Measurements from ENCODE around the gene HIKESHI. TPM values are rescaled to one million over a fixed set of nuclear protein-coding genes. Genes with fewer than 3 reads are reported as not detected.

The HIKESHI gene
- total RNA-seq, 1 donor from 2014 or later = 48.1 TPM

- TF ChIP-seq CTCF (IDR thresholded peaks at IDR 0.05; ENCODE audit: borderline replicate concordance) = no peak
- no peaks in the 10 kb centered on the region for H3K36me3 ChIP-seq
- no peaks in the 10 kb centered on the region for H3K9me3 ChIP-seq (replicated peaks)
- no peaks in the 10 kb centered on the region for H3K27me3 ChIP-seq (ENCODE audit: low read depth)
- intact Hi-C loops (cut with micrococcal nuclease) = no loop called here
- DNase-seq = no peak
- no peak overlapping the region for H3K4me3 ChIP-seq
- peaks cover 6% of the 10 kb centered on the region for H3K4me1 ChIP-seq
- no peak overlapping the region for H3K27ac ChIP-seq (replicated peaks)
Observed at GRCh38 chr11:86369668-86370067, 67.6 kb downstream of the HIKESHI start.

DNA sequence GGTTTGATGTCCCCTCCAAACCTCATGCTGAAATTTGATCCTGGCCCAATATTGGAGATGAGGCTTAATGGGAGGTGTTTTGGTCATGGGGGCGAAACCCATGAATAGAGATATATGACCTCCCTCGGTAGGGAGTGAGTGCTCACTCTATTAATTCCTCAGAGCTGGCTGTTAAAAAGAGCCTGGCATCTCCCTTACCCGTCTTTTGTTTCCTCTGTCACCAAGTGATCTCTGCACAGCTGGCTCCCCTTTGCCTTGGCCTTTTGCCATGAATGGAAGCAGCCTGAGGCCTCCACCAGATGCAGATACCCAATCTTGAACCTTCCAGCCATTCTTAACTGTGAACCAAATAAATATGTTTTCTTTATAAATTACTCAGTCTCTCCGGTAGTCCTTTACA is 68.1 kb downstream of the HIKESHI start:
- Histone ChIP-seq H3K9me3 (replicated peaks) (no peaks in the 10 kb centered on the region), H3K27me3 (ENCODE audit: low read depth) (no peaks in the 10 kb centered on the region), H3K4me1 (peaks cover 9% of the 10 kb centered on the region), H3K36me3 (no peaks in the 10 kb centered on the region), H3K27ac (replicated peaks) (no peak overlapping the region), H3K4me3 (no peak overlapping the region)
- TF ChIP-seq CTCF (IDR thresholded peaks at IDR 0.05; ENCODE audit: borderline replicate concordance) = no peak
- intact Hi-C loops (cut with micrococcal nuclease) = no loop called here
- DNase-seq = no peak

- Histone ChIP-seq H3K4me3 (no peak overlapping the region), H3K27ac (replicated peaks) (no peak overlapping the region), H3K27me3 (ENCODE audit: low read depth) (no peaks in the 10 kb centered on the region), H3K9me3 (replicated peaks) (no peaks in the 10 kb centered on the region), H3K36me3 (no peaks in the 10 kb centered on the region), H3K4me1 (peaks cover 9% of the 10 kb centered on the region)
- intact Hi-C loops (cut with micrococcal nuclease) = no loop called here
- no peak for TF ChIP-seq CTCF (IDR thresholded peaks at IDR 0.05; ENCODE audit: borderline replicate concordance)
- DNase-seq = no peak
Observed at GRCh38 chr11:86370922-86371594, 69.0 kb downstream of the HIKESHI start.

- no peaks in the 10 kb centered on the region for H3K36me3 ChIP-seq
- H3K4me1 ChIP-seq = peaks cover 9% of the 10 kb centered on the region
- intact Hi-C loops (cut with micrococcal nuclease) = no loop called here
- H3K27me3 ChIP-seq (ENCODE audit: low read depth) = no peaks in the 10 kb centered on the region
- H3K27ac ChIP-seq (replicated peaks) = no peak overlapping the region
- DNase-seq = no peak
- no peak overlapping the region for H3K4me3 ChIP-seq
- no peak for TF ChIP-seq CTCF (IDR thresholded peaks at IDR 0.05; ENCODE audit: borderline replicate concordance)
- peaks cover 3% of the 10 kb centered on the region for H3K9me3 ChIP-seq (replicated peaks)
Observed at GRCh38 chr11:86372041-86372440, 70.0 kb downstream of the HIKESHI start.

DNA sequence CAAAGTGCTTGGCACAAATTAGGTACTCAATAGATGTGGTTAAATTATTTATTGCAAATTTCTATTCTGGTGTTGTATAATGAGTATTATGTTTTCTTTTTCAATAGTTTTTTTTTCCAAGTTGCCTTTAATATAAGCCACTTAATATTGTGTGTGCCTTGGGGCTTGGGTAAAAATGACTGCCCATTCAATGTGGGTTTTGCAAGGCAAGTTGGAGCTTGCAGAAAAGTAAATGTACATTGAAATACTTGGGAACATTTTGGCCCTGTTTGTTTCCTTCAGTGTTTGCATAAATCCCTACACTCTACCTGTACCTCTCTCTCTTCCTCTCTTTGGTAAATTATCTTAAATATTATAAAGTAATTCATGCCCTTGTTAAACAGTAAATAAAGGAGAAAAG is 70.5 kb downstream of the HIKESHI start:
- H3K27me3 ChIP-seq (ENCODE audit: low read depth) = no peaks in the 10 kb centered on the region
- peaks cover 7% of the 10 kb centered on the region for H3K9me3 ChIP-seq (replicated peaks)
- H3K4me1 ChIP-seq = peaks cover 9% of the 10 kb centered on the region
- no peak overlapping the region for H3K4me3 ChIP-seq
- no peaks in the 10 kb centered on the region for H3K36me3 ChIP-seq
- TF ChIP-seq CTCF (IDR thresholded peaks at IDR 0.05; ENCODE audit: borderline replicate concordance) = no peak
- intact Hi-C loops (cut with micrococcal nuclease) = no loop called here
- no peak overlapping the region for H3K27ac ChIP-seq (replicated peaks)
- DNase-seq = no peak

All from left ventricle myocardium inferior (tissue), 1 donor.